NCI-H748 treated with DMSO at 0.1 percent for 48 hours (cell line): ENCODE measurements around the gene CACNG6.

Source experiments
- DNase-seq: peaks from one replicate; lab custom pipeline; 2025; lab: John Stamatoyannopoulos, UW

The CACNG6 gene

DNA sequence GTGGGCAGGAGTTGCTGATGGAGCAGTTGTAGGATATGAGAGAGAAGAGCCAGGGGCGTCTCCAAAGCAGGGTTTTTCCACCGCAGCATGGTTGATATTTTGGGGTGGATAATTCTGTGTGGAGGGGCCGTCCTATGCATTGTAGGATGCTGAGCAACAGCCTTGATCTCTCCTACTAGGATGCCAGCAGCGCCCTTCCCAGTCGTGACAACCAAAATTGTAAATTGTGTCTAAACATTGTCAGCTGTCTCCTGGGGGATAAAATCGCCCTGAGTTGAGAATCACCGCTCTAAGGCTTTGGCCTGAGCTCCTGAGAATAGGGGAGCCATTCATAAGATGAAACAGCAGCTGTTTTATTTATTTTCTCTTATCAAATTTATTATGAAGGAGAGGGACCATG is 24.5 kb upstream of the CACNG6 start:
- no peak for DNase-seq

DNA sequence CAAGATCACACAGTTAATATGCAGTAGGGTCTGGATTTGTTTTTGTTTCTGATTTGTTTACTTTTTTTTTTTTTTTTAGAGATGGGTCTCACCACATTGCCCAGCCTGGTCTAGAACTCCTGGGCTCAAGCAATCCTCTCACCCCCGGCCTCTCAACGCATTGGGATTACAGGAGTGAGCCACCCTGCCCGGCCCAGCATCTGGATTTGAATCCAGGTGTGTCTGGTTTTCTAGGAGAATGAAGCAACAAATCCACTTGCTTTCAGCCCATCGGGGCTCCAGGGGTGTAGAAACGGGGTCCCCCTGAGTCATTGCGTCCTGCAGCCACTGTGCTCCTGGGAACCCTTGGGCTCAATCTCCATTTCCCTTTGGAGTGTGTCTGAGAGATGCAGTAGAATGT is 22.1 kb upstream of the CACNG6 start:
- no peak for DNase-seq

DNA sequence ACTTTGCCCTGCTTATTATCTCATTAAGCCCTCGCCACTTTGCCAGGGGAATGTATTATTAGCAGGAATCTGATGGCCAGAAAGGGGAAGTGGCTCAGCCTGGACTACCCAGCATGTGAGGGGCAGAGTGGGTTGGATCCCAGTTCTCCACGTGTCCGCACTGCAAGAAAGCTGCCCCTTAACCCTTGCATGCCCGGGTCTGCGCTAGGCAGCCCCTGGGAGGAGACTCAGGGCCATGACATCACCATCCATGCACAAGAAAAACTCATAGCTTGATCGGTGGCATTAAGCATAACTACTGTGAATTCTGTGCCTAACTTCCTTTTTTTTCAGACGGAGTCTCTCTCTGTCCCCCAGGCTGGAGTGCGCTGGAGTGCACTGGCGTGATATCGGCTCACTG is 19.8 kb upstream of the CACNG6 start:
- DNase-seq: no peak

DNA sequence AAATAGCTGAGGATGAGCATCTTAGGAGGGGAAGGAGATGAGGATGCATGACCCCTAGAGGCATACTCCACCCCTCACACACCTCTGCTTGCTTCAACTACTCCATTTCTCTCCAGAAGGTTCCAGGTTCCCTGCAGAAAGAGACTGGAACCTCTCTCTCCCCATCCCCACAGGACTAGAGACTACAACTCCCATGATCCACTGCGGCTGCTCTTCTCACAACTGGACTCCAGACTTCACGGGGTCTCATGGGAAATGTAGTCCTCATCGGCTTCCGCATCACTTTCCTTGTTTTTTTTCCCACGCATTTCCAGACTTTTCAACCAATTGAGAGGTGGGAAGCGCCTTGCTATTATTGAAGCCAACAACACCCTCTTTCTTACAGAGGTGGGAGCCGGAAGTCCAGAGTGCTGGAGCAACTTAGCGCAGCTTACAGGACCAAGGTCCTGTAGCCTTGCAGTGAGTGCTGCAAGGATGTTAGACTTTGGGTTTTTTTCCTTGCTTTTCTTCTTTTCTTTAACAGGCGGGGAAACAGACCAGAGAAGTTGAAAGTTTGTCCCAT is 13.9 kb upstream of the CACNG6 start:
- peak; percentile 85 for DNase-seq

DNA sequence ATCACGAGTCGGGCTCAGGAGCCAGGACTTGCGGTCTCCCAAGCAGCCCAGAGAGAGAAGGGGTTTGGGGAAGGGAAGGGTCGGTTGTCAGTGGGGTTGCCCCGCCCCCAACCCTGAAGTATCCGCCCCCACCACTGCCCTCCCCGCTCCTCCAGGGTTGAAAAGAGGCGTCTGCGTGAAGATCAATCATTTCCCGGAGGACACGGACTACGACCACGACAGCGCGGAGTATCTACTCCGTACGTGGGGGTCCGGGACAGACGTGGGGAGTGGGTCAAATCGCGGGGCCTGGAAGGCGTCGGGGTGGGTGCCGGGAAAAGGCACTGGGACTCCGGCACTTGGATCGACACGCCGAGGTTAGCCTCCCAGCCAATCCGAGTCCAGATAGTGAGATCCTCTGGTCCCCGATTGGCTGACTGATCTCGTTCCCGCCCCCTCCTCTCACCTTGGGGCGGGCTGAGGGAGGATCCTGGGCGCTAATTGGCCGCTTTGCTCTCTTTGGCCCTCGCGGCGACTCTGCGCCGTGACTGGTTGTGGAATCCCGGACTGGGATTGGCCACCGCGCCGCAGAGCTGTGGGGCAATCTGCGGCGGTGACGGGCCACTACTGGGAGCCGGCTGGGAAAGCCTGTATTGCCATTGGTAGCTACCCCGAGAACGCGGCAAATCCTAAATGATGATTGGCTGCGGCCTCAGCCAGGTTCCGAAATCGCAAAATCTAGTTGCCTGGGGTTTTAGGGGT is 13.3 kb upstream of the CACNG6 start:
- DNase-seq: no peak

DNA sequence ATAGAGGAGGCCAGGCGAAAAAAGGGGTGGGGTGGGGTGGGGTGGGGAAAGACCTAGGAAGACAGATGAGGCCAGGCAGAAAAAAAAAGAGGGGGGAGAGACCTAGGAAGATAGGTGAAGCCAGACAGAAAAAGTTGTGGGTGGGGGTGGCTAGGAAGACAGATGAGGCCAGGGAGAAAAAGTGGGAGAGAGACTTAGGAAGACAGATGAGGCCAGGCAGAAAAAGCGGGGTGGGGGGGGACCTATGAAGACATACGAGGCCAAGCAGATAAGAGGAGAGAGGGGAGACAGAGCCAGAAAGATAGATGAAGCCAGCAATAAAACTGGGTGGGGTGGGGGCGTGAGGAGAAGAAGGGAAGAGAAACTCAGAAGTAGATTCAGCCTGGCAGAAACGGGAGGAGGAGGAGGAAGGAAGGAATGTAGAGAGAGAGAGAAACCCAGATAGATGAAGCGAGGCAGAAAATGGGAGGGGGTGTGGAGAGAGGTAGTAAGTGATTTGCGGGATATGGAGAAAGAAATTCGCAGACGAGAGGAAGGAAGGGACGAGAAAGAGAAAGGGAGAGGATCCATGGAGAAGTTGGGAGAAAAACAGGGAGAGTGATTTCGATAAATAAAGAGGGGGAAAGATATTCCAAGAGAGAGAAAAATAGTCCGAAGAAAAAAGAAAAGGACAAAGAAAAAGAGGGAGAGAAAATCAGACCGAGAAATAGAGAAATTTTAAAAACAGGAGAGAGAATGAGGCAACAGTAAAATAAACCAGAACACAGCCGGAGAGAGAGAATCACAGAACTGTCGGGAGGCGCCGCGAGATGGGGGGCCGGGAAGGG is 12.2 kb upstream of the CACNG6 start:
- no peak for DNase-seq

DNA sequence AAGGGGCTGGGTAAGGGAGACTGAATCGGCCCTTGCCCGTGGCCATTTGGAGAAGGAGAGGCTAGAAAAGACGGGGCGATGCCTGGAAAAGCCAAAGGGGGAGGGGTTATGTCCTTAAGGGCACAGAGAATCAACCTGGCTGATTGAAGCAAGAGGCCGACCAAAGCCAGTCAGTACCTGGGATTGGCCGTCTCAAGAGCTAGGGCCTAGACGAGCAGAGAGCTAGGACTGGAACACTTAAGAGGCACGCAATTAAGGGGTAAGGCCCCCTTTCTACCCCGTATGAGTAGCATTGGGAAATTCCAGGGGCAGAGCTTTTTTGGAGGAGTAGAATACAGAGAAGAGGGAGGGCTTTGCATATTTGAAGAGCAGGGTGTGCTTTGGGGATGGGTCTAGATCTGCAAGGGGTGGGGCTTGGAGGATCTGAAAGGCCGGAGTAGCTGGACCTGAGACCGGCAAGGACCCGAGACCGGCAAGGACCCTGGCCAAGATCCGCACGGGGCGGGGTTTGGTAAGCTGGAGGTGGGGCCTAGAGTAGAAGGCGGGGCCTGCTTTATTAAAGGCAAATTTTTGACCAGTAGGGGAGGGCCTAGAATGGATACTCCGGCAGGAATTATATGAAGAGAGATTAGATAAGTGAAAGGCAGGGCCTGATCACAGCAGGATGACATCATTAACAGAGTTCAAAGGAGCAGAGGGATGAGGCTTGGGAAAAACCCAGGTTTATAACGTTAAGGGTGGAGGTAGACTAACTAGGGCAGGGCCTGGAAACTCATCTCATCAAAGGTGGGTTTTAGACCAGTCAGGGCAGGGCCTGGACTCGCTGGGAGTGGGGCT is 10.7 kb upstream of the CACNG6 start:
- DNase-seq: no peak

DNA sequence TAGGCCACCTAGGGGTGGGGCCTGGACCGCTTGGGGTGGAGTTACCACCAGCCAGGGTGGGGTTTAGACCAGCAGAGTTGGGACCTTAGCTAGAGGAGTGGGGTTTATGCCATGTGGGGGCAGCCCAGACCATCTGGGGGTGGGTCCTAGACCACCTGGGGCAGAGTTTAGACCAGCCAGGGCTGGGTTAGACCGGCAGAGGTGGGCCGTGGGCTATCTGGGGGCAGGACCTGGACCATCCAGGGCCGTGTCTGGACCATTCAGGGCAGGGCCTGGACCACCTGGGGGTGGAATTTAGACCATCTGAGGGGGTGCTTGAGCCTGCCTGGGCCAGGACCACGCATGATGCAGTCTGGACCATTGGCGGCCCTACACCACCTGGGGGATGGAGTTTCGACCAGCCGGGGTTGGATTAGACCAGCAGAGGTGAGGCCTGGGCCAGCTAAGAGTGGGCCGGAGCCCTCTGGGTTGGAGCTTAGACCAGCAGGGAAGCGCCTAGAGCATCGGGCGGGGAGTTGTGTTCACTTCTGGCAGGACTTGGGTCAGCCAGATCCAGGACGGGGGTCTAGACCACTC is 10.0 kb upstream of the CACNG6 start:
- no peak for DNase-seq

DNA sequence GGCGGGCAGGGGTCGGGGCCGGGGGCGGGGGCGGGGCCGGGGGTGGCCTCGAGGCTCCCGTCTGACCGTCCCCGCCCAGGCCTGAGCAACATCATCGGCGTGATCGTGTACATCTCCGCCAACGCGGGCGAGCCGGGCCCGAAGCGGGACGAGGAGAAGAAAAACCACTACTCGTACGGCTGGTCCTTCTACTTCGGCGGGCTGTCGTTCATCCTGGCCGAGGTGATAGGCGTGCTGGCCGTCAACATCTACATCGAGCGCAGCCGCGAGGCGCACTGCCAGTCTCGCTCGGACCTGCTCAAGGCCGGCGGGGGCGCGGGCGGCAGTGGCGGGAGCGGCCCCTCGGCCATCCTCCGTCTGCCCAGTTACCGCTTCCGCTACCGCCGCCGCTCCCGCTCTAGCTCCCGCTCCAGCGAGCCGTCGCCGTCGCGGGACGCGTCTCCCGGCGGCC is 9.4 kb upstream of the CACNG6 start:
- DNase-seq: no peak

DNA sequence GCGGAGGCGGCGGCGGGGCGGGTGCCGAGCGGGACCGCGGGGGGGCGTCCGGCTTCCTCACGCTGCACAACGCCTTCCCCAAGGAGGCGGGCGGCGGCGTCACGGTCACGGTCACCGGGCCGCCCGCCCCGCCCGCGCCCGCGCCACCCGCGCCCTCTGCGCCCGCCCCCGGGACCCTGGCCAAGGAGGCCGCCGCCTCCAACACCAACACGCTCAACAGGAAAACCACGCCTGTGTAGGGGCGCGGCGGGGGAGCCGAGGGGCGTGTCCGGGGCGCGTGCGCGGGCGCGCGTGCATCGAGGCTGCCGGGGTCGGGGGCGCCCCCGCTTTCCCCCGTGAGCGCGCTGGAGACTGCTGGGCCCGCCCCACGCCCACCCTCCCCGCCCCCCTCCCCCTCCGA is 8.8 kb upstream of the CACNG6 start:
- DNase-seq: no peak

DNA sequence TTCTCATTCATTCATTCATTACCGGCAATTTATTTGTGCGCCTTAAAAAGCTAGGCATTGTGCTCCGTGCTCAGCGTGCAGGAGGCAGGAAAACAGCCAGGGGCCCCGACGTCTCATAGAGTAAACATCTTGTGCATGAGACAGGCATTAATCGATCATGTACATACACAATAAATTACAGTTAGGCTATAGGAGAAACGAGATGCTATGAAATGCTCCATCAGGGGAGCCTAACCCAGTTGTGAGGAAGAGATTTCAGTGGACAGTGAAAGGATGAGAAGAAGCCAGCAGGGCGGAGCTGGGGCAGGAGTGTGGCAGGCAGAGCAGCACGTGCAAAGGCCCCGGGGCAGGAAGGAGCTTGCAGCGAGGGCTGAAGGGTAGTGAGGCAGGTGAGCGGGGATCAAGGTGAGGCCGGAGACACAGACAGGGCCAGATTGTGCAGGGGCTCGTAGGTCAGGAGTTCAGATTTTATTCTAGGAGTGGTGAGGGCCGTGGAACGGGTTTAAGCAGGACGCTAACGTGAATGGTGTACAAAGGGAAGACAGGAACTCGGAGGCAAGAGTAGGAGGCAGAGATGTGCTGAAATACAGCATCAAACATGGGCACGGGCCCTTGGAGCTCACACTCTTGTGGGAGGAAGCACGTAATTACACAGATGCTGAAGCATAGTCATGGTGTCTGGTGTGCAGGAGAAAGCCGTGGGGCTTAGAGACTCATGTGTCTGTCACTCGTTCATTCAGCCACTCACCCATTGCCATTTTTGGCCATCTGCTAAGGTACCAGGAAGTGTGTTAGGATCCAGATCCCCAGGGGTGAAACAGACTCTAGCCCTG is 7.8 kb upstream of the CACNG6 start:
- DNase-seq: no peak

DNA sequence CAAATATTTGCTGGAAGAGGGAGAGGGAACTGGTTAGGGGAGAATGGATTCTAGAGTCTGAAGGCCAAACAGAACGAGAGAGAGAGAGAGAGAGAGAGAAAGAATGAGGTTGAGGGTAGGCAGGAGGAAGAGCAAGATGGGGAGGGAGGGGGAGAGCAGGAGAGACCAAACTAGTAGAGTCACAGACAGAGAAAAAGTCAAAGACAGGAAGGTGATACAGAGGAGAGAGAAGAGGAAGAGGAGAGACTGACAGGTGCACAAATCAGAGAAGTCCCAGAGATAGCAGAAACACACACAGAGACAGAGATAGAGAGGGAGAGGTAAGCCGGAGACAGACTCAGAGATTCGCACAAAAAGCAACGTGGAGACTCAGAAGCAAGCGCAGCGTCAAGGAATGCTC is 5.6 kb upstream of the CACNG6 start:
- DNase-seq: no peak

DNA sequence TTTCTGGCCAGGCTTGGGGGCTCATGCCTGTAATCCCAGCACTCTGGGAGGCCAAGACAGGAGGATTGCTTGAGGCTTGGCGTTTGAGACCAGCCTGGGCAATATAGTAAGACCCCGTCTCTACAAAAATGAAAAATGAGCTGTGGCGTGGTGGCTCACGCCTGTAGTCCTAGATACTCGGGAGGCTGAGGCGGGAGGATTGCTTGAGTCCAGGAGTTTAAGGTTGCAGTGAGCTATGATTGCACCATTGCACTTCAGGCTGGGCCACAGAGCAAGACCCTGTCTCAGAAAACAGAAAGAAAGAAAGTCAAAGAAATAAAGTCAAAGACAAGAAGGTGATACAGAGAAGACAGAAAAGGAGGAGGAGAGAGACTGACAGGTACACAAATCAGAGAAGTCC is 2.5 kb upstream of the CACNG6 start:
- DNase-seq: no peak

DNA sequence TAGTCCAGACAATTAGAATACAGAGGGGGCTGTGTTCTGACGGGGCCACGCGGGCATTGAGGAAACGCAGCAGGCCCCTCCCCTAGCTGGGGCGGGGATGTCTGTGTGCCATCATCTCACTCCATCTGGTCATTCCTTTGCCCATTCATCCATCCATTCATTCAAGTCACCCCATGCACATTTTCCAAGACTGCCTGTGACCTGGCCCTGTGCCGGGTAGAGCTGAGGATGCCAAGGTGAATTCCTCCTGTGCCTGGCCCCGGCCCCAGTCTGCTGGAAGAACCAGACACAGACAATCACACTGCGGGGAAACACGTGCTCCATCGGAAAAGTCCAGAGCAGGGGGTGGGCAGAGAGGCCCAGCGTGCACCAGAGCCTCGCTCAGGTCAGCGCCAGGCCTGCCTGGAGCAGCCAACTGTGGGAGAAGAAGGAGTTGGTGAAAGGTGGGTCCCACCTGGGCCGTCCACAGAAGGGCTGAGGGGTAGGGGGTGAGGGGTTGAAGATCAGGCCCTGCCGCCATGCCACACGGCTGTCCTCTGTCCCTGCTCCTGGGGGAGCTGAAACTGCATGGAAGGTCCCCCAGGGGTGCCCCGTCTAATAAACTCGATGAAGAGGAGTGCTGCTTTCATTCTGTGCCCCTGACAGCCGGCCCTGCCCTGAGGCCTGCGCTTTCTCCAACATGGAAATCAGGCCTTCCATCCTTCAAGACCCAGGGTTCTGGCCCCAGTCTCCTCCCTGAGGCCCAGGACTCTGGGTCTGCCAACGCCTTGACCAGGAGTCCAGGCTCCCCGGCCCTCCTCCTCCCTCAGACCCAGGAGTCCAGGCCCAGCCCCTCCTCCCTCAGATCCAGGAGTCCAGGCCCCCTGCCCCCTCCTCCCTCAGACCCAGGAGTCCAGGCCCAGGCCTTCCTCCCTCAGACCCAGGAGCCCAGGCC is 1.6 kb upstream of the CACNG6 start:
- DNase-seq: no peak

DNA sequence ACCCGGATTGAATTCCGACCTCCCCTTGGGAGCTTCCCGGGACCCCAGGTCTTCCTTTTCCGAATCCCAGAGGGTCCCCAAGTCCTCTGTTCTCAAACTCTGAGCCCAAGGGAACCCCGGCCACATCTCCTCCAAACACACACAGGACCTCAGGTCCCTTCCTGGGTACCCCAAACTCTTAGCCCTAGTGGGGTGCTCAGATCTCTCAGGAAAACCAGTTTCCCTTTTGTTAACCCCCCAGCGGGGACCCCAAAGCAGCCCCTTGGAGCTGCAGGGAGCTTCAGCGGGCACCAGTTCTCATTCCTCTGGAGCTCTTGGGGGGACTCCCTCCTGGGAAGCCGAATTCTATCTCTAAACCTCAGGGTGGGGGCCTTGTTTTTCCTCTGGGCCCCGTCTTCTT is 774 bp downstream of the CACNG6 start:
- DNase-seq: no peak

DNA sequence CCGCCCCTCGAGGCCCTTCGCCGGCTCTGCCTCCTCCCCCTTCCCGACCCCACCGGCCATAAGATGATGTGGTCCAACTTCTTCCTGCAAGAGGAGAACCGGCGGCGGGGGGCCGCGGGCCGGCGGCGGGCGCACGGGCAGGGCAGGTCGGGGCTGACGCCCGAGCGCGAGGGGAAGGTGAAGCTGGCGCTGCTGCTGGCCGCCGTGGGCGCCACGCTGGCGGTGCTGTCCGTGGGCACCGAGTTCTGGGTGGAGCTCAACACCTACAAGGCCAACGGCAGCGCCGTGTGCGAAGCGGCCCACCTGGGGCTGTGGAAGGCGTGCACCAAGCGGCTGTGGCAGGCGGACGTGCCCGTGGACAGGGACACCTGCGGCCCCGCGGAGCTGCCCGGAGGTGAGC is 1.4 kb downstream of the CACNG6 start:
- DNase-seq: no peak

DNA sequence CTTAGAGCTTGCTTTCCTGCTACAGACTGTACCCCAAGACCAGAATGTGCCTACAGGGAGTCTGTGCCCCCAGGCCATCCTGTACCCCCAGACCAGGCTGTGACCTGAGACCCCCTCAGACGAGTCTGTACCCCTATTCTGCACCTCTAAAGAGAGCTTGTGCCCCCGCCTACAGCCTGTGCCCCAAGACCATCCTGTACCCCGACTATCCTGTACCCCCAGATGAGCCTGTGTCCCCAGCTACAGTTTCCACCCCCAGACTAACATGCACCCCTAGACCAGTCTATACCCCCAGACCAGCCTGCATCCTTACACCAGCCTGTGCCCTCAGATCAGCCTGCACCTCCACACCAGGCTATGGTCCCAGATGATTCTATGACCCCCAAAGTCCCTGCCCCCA is 2.0 kb downstream of the CACNG6 start:
- DNase-seq: no peak

DNA sequence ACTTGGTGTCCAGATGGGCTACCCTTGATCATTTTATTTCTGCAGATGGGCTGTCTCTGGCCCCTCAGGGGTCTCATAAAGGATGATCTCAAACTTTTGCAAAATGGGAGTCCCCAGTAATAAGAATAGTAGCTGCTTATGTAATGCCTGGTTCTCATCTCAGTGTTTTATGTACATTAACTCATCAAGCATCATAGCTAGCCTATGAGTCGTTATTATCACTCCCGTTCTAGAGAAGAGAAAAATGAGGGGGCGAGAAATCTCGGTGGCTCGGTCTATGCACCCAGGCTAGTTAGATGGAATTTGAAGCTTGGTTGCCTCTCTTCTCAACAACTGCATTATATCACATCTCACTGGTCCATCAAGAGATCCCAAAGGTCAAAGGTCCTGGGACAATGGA is 3.4 kb downstream of the CACNG6 start:
- DNase-seq: no peak

DNA sequence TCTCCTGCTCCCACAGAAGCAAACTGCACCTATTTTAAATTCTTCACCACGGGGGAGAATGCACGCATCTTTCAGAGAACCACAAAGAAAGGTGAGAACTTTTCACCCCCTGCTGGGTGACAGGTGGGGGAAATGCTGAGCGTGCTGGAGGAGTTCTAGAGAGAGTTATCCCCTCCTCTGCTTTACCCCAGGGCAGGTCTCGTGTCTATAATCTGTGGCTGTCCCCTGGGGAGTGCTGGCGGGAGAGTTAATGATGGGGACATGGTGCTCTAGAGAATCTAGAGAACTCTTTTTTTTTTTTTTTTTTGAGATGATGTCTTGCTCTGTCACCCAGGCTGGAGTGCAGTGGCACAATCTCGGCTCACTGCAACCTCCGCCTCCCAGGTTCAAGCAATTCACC is 6.8 kb downstream of the CACNG6 start:
- no peak for DNase-seq

DNA sequence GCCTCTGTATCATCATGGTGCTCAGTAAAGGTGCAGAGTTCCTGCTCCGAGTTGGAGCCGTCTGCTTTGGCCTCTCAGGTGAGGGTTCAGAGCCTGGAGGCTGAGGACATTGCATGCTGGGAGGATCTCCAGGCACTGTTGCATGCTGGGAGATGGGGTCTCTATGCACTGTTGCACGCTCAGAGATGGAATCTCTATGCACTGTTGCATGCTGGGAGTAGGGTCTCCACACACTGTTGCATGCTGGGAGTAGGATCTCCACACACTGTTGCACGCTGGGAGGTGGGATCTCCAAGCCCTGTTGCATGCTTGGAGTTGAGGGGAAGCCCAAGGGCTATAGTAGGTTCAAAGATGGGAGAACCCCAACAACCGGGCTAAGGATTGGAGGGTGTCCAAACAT is 8.3 kb downstream of the CACNG6 start:
- no peak for DNase-seq
